GM12878 (cell line): ENCODE measurements around the gene WARS2. TPM values are rescaled to one million over a fixed set of nuclear protein-coding genes. Genes with fewer than 3 reads are reported as not detected.

Experiments
- ATAC-seq: fragments of 200-7000 bp; cut with Tn5 transposase; 3 replicates; pipeline ENCODE4 v1.9.1; 2020; ENCODE audit warnings: mild to moderate bottlenecking, moderate library complexity
- BruUV-seq: library from RNA; stranded (reverse); fragments of 400-500 nt; replicated peaks from 2 replicates; lab custom pipeline; 2021; lab: Mats Ljungman, UMichigan
- CTCF ChIA-PET: fragments of 300-600 bp; sonication (Branson Sonifier 250); formaldehyde crosslinking; extraction: SDS; loops from one replicate; lab custom pipeline; 2021; ENCODE audit warnings: inconsistent platforms; lab: Yijun Ruan, JAX
- POLR2A ChIA-PET: fragments of 350-600 bp; formaldehyde crosslinking; extraction: SDS; loops from one replicate; lab custom pipeline; 2021; ENCODE audit warnings: inconsistent platforms; lab: Charles Lee
- RAD21 ChIA-PET: fragments of 300-600 bp; sonication (Branson Sonifier 250); formaldehyde crosslinking; loops from one replicate; lab custom pipeline; 2023; ENCODE audit warnings: antibody characterized with exemption; ENCODE audit not compliant: unreplicated experiment; lab: Charles Lee
- SMC1A ChIA-PET: fragments of 300-600 bp; sonication (Branson Sonifier 250); formaldehyde crosslinking; loops from one replicate; lab custom pipeline; 2023; ENCODE audit not compliant: unreplicated experiment, uncharacterized antibody; lab: Charles Lee
- DNase-seq: peaks from one replicate; pipeline ENCODE4 v3.0.0-alpha.2; 2011; ENCODE audit warnings: low read depth, low spot score
- FAIRE-seq: peaks from 3 replicates; lab custom pipeline; 2011; peaks lifted over from hg19 to GRCh38; lab: Jason Lieb, UNC
- H2AFZ ChIP-seq: 2 replicates; pipeline ENCODE4 v1.6.0; 2011; ENCODE audit warnings: low read depth, low read length, control low read depth; ENCODE audit not compliant: control insufficient read depth
- H3K27ac ChIP-seq: 2 replicates; pipeline ENCODE4 v1.5.1; 2011; ENCODE audit warnings: control low read depth; ENCODE audit not compliant: control insufficient read depth, insufficient read depth
- H3K27me3 ChIP-seq, 2 experiments: replicated peaks in 1 of 2; 2 replicates each; pipeline versions ENCODE4 v1.6.0 to v1.6.1; 2011; ENCODE audit warnings: low read length in 1 of 2; ENCODE audit not compliant: control insufficient read depth in 2 of 2, insufficient read depth in 2 of 2
- H3K36me3 ChIP-seq, 2 experiments: 2 replicates each; pipeline ENCODE4 v1.5.1; 2011; ENCODE audit warnings: low read length in 1 of 2; ENCODE audit not compliant: control insufficient read depth in 2 of 2, insufficient read depth in 2 of 2
- H3K4me1 ChIP-seq: 2 replicates; pipeline ENCODE4 v1.6.1; 2011; ENCODE audit warnings: mild to moderate bottlenecking, low read length, moderate library complexity, mixed read lengths; ENCODE audit not compliant: control insufficient read depth, insufficient read depth
- H3K4me2 ChIP-seq: 2 replicates; pipeline ENCODE4 v1.6.0; 2011; ENCODE audit warnings: control low read depth; ENCODE audit not compliant: control insufficient read depth, insufficient read depth
- H3K4me3 ChIP-seq: fragments of 200-600 bp; sonication (generic); 2 replicates; pipeline ENCODE4 v1.5.1; 2016
- H3K79me2 ChIP-seq: 2 replicates; pipeline ENCODE4 v1.6.0; 2011; ENCODE audit warnings: low read length; ENCODE audit not compliant: control insufficient read depth, insufficient read depth
- H3K9ac ChIP-seq: 2 replicates; pipeline ENCODE4 v1.8.0; 2011; ENCODE audit warnings: low read length, control low read depth, mixed read lengths; ENCODE audit not compliant: control insufficient read depth, insufficient read depth
- H3K9me3 ChIP-seq: replicated peaks from 3 replicates; pipeline ENCODE4 v1.5.1; 2011; ENCODE audit warnings: mild to moderate bottlenecking, low read length; ENCODE audit not compliant: control insufficient read depth, insufficient read depth
- H4K20me1 ChIP-seq: 2 replicates; pipeline ENCODE4 v1.6.0; 2011; ENCODE audit not compliant: control insufficient read depth, insufficient read depth
- CBX5 ChIP-seq: sonication (generic); IDR thresholded peaks from 2 replicates; pipeline ENCODE4 v1.6.1; 2016; ENCODE audit warnings: low read depth, moderate library complexity, mild to moderate bottlenecking, inconsistent platforms
- MEF2B ChIP-seq: fragments of 450-650 bp; IDR thresholded peaks from 2 replicates; pipeline ENCODE4 v1.6.1; 2018; ENCODE audit warnings: mild to moderate bottlenecking, moderate library complexity; ENCODE audit not compliant: partially characterized antibody, poor library complexity, severe bottlenecking
- MYC ChIP-seq: IDR thresholded peaks from 2 replicates; pipeline ENCODE4 v1.6.1; 2011; ENCODE audit warnings: mild to moderate bottlenecking, low read length, moderate library complexity, inconsistent platforms; ENCODE audit not compliant: insufficient read depth, insufficient replicate concordance, insufficient read length, severe bottlenecking
- NR2C2 ChIP-seq: IDR thresholded peaks from 2 replicates; pipeline ENCODE4 v1.6.1; 2011; ENCODE audit warnings: borderline replicate concordance, low read depth; ENCODE audit not compliant: control insufficient read depth, insufficient read length
- TARDBP ChIP-seq: IDR thresholded peaks from 2 replicates; pipeline ENCODE4 v1.6.1; 2016; ENCODE audit warnings: borderline replicate concordance
- WGBS: methylation state at CpG from one replicate; pipeline ENCODE4 v1.1.6; 2016; ENCODE audit warnings: low lambda C conversion rate; ENCODE audit not compliant: insufficient replicate concordance, insufficient coverage; ENCODE audit errors: missing lambda C conversion rate; 5-methylcytosine and 5-hydroxymethylcytosine counted together
- in situ Hi-C: fragments of 300-500 bp; cut with MboI; formaldehyde crosslinking; loops from 9 replicates; pipeline ENCODE4 v1.14.3; 2018; ENCODE audit warnings: mixed read lengths
- intact Hi-C: fragments of 100-400 bp; cut with micrococcal nuclease; formaldehyde crosslinking; loops from one replicate; pipeline ENCODE4 v1.14.2; 2022; ENCODE audit not compliant: unreplicated experiment
- polyA plus RNA-seq, 11 experiments: library from polyadenylated mRNA; depleted of rRNA in 4 of 11; unstranded in 6 of 11; stranded (reverse) in 5 of 11; fragments of >200 nt; fragmentation: Nextera tagmentation in 4 of 11; fragmentation: Illumina TruSeq in 1 of 11; extraction: Ambion mirVana in 4 of 11; extraction: Trizol in 1 of 11; gene quantifications; 1 replicate in 1 of 11; 2 replicates in 10 of 11; pipeline versions ENCODE4 v1.2.1 to v1.2.3, GENCODE V29; 2011 to 2016; ENCODE audit warnings: inconsistent platforms in 2 of 11, missing spikeins in 2 of 11, low read depth in 1 of 11
- total RNA-seq, 4 experiments: library from RNA; depleted of rRNA in 3 of 4; stranded (reverse); fragments of >200 nt in 3 of 4; fragmentation: Illumina TruSeq in 1 of 4; extraction: Trizol in 1 of 4; gene quantifications; 2 replicates each; pipeline versions ENCODE4 v1.2.1 to v1.2.3, GENCODE V29; 2013 to 2021

The WARS2 gene
- total and polyA plus RNA-seq, 10 of the 15 experiments (the other 5 are each of a cell fraction or from before 2014, with no cell fraction given), result 5.5 to 22.2 (median 14.4) TPM

DNA sequence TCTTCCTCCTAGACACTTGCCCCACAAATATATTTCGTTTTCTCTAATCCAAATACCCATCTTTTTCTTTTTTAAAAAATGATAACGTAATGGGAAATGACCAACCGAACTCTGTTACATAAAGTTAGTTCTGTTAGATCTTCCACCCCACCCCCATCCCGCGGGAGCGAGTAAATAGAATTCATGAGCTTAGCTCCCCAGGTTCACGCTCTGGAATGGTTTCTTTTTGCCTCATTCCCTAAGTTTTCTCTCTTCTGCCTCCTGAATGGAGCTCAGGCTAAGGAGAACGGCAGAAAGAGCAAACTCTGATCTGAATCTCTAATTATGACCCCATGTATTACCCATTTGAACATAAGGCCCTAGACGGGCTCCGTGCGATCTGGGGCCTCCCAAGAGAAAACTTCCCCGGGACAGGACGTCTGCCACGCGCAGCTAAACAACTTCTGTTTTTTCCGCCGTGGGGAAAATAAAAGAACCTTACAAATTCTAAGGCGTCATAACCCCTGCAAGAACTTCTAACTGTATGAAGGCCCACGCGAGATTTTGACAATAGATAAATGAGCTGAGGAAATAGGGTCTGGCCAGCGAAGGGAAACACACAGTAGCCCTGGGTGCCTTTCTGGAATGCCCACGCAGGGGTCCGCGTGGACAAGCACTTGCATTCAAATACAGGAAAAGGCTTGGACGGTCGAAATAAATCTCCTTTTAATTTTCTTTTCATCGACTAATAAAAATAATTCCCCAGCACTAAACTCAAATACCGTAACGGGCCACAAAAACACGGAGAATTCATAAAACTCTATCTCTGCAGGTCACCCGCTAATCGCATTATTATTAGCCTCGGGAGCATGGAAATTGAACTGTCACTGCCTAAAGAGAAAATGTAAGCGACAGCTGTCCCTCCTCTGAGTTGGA lies 154.6 kb downstream of the WARS2 start (continued):
- TF ChIP-seq CBX5, result no peak

DNA sequence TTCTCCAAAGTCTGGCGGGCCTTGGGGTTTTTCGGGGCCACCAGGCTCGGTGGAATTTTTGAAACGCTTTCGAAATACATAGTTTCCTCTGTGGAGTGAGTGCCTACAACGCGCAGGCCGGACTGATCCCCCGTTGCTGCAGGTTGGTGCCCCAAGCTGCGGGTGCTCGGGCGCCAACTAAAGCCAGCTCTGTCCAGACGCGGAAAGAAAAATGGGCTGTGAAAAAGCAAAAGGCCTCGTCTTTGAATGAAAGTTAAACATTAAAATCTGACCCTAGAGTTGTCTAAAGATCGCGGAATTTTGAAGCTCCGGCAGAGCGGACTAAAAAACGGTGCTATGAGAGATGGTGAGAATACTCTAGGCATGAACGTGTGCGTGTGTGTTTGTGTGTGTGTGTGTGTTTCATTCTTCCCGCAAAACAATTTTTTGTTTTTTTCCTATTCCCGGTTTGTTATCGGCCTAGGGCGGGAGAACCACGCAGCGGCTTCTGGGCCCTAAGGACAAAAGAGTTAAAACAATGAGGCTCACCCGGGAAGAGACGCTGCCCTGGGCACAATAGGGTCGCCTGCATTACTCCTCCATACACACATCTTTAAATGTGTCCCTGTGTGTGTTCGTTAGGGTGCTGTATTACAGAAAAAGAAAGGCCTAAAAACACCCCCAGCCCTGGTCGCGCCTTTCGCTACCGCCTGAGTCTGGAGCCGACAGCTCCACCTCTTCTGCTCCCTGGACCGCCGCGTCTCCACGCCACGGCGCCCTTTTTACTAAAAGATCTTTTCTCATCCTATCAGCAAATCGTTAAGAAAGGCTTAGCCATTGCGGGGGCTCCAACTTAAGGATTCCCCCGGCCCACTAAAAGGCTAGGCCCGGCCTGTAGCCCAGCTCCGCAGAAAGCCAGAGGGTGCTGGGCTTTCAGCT lies 155.5 kb downstream of the WARS2 start:
- no peak overlapping the region for H3K27ac ChIP-seq
- H3K4me3 ChIP-seq, result no peak overlapping the region
- CTCF ChIA-PET, result interaction anchor here (1.3 kb wide), 1 partner anchor 24 kb away, joined by 3 read pairs; no protein-coding TSS in a partner anchor
- no peak for ATAC-seq
- 40% methylated on average over 48 of the region's 48 CpGs for WGBS
- H3K9me3 ChIP-seq, result peaks cover 4% of the 10 kb centered on the region; the same call in 2 of the 3 replicates
- H2AFZ ChIP-seq, result no peak overlapping the region
- RAD21 ChIA-PET, result no interaction called here
- TF ChIP-seq TARDBP (no peak), NR2C2 (no peak), MYC (no peak), MEF2B (no peak)
- no peak for FAIRE-seq
- POLR2A ChIA-PET, result no interaction called here
- no peak overlapping the region for H3K9ac ChIP-seq
- no peak for DNase-seq
- H3K4me1 ChIP-seq, result no peaks in the 10 kb centered on the region
- H4K20me1 ChIP-seq, result no peaks in the 10 kb centered on the region
- no peaks in the 10 kb centered on the region for H3K79me2 ChIP-seq
- in situ Hi-C loops, result no loop called here
- intact Hi-C loops, result no loop called here
- H3K27me3 ChIP-seq, result peaks cover 17 to 46% of the 10 kb centered on the region in 2 experiments
- SMC1A ChIA-PET, result interaction anchor here (1.0 kb wide), 1 partner anchor 69 kb away, joined by 3 read pairs; no protein-coding TSS in a partner anchor
- no peaks in the 10 kb centered on the region for H3K36me3 ChIP-seq
- BruUV-seq, result no TSS peak
- no peak overlapping the region for H3K4me2 ChIP-seq
